Subcutaneous adipose tissue (tissue), 4 donors: ENCODE data around the gene MYRF. TPM values are rescaled to one million over a fixed set of nuclear protein-coding genes. Genes with fewer than 3 reads are reported as not detected.

Source experiments
- CTCF ChIP-seq: fragments of 450-650 bp; IDR thresholded peaks from one replicate; pipeline ENCODE4 v1.5.1; 2016; ENCODE audit warnings: low read depth, mild to moderate bottlenecking, control low read depth, antibody characterized with exemption, moderate library complexity
- total RNA-seq, 4 donors: library from RNA; depleted of rRNA; stranded (reverse); fragments of >200 nt; gene quantifications; one replicate each; pipeline ENCODE4 v1.1.0, GENCODE V29; 2016

MYRF gene
- under 1 TPM in 2 of 4 donors, not detected in 2; 0.17 to 0.33 TPM for total RNA-seq

- no peak for TF ChIP-seq CTCF
These were observed at the start of gene MYRF for GRCh38 chr11:61752117-61752924. Gene MYRF (plus strand): TSS chr11:61752636. CDS start chr11:61752745, 109 bp downstream.

- TF ChIP-seq CTCF: no peak
These were observed 49.6 kb upstream of the MYRF start for GRCh38 chr11:61702701-61703312.

GRCh38 chr11:61704838-61705237, 47.6 kb upstream of the MYRF start:
- TF ChIP-seq CTCF: no peak

- TF ChIP-seq CTCF: no peak
These were observed 45.7 kb upstream of the MYRF start for GRCh38 chr11:61706452-61707400.

GRCh38 chr11:61707574-61707973, 44.9 kb upstream of the MYRF start:
- TF ChIP-seq CTCF: no peak

DNA sequence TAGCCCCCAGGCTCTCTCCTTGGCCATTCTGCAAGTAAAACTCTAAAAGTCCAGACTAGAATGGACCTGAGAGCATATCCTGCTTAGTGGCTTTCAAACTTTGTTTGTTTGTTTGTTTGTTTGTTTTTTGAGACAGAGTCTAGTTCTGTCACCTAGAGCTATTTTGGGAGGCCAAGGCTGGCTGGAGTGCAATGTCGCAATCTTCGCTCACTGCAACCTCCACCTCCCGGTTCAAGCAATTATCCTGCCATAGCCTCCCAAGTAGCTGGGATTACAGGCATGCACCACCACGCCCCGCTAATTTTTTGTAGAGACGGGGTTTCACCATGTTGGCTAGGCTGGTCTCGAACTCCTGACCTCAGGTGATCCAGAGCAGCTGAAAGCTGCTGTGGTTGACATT, 43.3 kb upstream of the MYRF start:
- TF ChIP-seq CTCF: no peak

GRCh38 chr11:61709572-61709971, 42.9 kb upstream of the MYRF start:
- no peak for TF ChIP-seq CTCF
